NCI-H1092 treated with DMSO at 0.1 percent for 48 hours (cell line): ENCODE measurements around the gene MBNL1.

Experiments
- DNase-seq: peaks from one replicate; lab custom pipeline; 2025; lab: John Stamatoyannopoulos, UW

MBNL1 gene, protein sequence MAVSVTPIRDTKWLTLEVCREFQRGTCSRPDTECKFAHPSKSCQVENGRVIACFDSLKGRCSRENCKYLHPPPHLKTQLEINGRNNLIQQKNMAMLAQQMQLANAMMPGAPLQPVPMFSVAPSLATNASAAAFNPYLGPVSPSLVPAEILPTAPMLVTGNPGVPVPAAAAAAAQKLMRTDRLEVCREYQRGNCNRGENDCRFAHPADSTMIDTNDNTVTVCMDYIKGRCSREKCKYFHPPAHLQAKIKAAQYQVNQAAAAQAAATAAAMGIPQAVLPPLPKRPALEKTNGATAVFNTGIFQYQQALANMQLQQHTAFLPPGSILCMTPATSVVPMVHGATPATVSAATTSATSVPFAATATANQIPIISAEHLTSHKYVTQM

DNA sequence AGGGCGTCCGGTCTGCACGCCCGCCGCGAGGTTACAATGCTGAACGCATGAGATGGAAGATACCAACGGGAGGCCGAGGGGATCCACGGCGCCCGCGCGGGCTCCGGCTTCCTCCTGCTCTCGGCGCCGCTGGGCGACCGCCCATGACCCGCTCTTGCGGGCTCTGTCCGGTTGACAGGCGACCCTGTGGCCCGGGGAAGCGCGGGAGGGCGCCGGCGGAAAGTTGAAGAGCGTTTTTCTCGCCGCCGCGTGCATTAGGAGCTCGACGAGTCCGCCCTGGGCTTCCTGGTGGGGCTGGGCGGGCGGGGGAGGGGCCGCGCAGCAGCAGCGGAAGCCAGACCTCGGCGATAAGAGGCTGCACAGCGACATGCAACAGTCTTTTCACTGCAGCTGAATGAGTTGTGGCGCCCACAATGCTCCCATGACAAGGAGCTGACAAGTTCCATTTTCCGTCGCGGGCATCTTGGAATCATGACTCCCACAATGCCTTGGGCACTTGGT is at the start of gene MBNL1:
TSS of gene MBNL1 (plus strand) at position 375 of the 501 bp plus-strand sequence. CDS start 31,265 bp downstream, outside the sequence.
- DNase-seq: peak; percentile 87

DNA sequence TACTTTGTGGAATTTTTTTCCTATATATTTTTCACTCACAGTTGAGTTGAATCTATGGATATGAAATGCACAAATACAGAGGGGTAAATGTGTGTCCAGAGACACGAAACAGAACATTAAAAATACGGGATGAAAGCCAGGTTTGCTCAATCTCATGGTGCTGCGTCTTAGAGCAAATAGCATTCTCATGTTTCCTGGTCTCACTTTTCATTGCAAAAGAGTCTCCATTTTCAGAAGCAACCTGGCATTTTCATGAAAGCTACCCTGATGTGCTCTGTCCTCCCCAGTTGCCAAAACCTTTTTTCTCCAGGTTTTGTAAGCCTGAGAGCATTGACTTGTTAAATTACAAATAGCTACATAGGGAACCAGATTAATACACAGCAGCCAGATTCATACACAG is 49.5 kb upstream of the MBNL1 start:
- DNase-seq: no peak

DNA sequence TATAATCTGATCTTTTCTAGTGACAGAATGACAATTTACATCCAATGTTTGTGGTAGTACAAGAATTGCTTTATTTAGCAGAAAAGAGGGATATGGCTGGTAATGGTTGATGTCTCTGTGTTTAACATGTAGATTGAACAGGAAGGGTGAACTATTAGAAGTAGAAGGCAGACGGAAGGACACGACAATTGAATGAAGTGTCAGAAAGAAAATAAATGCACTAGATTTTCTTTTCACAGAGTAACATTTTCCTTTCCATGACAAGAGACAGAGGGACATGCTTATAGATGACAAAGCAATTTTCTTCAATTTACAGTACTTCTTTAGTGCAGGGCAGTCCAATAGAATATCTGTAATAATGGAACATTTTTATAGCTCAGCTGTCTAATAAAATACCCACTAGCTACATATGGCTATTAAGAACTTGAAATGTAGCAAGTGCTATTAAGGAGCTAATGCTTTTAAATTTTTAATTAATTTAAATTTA is 48.9 kb upstream of the MBNL1 start:
- DNase-seq: no peak

DNA sequence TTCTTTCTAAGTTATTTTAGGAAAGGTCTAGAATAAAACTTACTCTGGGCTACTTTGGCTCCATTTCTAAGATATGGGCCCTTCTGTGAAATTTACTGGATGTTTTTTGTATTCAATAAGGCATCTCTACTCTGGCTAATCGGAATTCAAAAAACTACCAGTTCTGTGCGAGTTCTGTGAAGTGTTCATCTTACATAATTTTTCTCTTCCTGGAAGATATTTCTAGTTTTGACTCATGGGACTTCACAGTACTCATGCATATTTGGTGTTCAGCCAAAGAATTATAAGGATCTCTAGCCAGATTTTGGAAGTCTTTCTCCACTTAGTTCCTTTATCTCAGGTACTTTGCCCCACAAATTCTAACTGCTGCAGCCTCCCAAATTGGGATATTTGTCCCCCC is 46.4 kb upstream of the MBNL1 start:
- no peak for DNase-seq

DNA sequence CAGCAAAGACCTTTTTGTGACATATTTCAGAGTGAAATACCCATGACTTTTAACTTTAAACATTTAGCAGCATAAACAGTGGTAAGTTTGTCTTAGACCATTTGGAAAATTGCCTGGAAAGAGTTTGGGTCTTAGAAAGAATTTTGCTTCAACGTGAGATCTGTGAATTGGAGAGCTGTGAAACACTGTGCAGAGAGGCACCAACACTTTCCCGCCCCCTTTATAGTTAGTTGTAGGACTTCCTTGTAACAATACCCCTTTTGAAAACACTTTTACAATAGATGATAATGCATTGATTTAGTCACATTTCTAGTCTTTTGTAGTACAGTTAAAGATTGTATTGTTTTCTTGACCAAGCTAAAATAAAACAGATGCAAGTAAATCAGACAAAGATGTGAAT is 43.5 kb upstream of the MBNL1 start:
- DNase-seq: no peak

DNA sequence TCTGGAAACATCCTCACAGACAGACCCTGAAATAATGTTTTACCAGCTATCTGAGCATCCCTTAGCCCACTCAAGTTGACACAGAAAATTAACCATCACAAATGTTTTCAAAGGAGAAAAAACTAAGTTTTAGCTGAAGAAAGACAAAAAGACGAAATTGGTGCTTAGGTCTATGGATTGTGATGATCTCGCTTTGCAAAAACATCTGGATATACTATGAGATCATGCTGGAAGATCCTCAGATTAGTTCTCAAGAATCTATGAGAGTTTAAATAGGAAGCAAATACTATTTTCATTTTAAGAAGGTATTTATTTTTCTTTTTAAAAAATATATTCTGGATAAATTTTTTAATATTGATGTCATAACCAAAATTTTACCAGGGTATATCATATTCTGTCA is 42.6 kb upstream of the MBNL1 start:
- no peak for DNase-seq

DNA sequence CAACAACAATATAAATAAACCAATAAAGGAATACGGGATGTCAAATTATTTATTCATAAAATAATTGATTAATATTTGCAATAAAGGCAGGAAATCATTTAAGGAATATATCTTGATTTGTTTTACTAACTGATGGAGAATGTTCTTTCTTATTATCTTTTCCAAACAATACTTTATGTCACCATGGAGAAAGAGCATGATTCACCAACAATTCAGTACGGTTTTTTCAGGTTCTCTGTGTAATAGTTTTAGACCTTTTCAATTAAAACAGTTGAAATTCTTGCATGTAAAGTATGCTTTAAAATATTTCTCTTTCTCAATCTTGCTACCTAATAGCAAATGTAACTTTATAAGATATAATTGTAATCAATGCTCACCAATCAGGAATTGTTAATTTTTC is 41.7 kb upstream of the MBNL1 start:
- no peak for DNase-seq

DNA sequence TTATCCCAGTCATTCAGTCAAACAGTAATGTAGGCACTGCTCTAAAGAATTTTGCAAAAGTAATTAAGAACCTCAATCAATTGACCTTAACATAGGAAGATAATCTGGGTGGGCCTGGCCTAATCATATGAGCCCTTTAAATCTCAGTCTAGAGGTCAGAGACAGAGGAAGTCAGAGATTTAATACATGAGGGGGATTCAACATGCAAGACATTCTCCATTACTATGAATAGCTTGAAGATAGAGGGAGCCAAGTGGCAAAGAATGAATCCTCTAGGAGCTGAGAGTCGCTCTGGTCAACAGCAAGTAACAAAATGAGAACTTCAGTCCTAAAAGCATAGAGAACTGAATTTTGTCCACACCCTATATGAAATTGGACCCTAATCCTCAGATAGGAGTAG is 39.0 kb upstream of the MBNL1 start:
- DNase-seq: no peak

DNA sequence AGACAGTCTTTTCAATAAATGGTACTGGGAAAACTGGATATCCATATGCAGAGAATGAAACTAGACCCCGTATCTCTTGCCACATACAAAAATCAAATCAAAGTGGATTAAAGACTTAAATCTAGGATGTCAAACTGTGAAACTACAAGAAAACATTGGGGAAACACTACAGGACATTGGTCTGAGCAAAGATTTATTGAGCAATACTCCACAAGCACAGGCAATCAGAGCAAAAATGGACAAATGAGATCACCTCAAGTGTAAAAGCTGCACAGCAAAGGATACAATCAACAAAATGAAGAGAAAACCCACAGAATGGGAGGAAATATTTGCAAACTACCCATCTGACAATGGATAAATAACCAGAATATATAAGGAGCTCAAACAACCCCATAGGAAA is 38.4 kb upstream of the MBNL1 start:
- DNase-seq: no peak

DNA sequence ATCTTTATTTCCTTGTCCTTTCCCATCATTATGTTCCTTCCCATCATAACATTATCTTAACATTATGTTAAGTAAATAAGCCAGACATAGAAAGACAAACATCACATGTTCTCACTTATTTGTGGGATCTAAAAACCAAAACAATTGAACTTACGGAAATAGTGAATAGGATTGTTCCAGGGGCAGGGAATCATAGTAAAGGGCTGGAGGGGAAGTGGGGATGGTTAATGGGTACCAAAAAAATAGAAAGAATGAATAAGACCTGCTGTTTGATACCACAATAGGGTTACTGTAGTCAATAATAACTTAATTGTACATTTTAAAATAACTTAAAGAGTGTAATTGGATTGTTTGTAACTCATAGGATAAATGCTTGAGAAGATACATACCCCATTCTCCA is 36.7 kb upstream of the MBNL1 start:
- no peak for DNase-seq

DNA sequence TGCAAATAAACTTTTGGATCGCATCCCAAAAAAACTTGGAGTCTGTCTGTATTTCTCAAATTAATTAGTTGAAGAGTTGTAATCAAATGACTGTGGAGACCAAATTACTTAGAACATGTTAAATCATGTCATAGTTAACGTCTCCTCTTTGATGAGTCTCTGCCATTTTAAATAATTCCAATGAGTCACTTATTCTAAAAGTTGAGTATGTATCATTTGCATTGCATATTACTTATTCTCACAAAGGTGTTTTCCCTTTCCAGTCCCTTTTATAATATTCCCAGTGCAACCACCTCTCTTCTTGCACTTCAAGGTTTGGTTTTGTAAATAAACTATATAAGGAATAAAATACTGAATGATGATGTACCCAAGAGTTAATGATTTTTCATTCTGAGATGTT is 36.0 kb upstream of the MBNL1 start:
- DNase-seq: no peak

DNA sequence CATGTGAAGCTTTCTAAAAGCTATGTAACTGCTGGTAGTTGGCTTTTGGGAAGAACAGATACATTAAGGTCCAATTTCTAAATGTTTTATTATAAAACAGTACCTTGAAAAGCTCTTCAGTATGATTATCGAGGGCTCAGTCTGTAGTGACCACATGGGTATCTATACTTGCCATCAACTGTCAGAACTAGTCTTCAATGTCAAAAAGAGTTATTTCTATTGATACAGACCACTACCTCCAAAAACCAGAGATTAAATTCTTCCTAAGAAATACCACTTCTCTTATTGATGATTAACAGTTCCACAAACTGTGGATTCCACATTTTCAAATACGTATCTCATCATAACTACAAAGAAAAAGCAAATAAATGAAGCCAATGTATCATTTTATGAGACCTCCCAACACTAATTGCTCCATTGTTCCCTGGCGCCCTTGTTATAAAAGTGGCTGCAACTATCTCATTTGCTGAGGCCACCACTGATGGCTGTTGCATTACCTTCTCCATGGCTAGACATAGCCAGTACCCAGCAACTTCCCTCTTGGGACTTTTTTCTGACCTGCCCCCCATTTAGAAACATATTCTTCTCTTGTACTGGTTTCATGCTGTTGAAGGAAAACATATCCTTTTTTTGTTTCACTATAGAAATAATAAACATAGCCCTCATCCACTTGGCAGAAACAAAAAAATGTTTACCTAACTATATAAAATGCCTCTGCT is 33.9 kb upstream of the MBNL1 start:
- DNase-seq: no peak

DNA sequence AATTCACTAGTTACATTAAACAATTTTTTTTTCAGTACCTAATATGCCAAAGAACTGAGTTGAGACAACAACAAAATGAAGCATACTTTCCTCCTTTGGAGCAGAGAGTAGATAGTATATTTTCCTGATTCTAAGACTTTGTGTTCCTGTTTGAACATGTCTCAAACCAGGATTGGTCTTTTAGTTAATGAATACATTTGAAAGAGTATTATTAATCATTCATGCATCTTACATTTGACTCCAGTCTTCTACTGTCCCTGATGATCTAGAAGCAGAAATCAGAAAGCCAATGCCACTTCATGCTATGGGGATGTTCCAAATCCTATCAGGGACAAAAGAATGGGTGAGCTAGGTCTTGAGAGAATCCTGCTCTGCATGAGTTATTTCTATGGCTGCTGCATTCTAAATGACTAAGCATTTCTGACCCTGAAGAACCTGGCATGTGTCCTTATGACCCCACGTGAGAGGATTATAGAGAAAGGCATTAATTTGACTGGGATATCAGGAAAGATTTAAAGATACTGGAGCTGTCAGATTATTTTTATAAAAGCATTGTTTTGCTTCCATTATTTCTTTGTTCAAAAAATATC is 32.9 kb upstream of the MBNL1 start:
- no peak for DNase-seq

DNA sequence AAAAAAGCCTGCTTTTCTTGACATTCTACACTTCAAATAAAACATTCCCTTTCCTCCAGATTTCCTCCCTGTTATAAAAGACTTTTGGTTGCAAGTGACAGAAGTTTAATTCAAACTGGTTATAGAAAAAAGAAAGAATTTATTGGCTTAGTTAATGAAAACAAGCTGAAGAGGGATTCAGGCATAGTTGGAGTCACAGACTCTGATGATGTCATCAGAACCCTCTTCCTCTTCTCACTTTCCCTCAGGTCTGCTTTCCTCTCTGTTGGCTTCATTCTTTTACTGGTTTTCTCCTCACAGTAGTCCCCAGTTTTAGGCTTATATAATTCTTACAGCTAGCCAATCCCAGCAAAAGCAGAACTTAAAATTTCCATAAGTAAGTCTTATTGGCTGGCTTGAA is 32.0 kb upstream of the MBNL1 start:
- no peak for DNase-seq

DNA sequence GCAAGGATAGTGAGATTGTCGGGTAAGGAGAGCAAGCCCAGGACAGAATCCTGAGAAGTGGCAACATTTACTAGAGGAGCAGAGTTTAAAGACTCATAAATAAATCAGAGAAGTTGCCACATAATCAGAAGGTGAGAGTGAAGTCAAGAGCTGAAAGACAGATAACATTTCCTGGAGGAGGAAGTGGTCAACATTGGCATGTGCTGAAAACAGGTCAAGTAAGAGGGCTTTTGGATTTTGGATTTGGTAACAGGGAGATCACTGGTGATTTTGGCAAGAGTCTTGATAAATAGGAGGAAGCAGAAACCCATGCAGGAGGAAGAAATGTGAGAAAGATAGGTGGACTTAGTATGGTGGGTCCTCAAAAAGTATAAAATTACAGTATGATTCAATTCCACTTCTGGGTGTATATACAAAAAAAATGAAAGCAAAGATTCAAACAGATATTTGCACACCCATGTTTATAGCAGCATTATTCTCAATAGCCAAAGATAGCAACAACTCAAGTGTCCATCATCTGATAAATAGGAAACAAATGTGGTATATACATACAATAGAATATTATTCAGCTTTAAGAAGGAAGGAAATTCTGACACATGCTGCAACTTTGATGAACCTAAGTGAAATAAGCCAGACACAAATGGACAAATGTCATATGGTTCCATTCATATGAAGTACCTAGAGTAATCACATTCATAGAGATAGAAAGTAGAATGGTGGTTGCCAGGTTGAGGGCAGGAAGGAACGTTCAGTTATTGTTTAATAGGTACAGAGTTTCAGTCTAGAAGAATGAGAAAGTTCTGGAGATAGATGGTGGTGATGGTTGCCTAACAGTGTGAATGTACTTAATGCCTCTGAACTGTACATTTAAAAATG is 27.3 kb upstream of the MBNL1 start:
- no peak for DNase-seq

DNA sequence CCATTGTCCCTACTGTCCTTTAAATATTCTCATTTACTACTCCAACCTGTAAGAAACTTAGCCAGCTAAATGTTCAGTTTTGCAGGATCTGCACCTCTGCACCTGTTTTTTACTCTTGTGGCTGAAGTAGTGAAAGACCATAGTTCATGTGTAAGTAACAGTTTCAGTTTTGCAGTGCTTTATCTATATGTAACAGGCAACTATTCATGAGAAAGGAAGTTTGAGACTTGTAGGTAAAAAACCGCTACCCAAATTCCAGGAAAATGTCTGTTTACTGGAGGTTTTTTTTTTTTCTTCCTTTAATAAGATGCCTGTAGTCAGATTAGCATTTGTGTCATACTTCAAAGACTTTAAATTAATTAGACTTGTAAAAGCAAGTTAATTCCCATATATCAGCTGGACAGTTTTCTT is 25.4 kb upstream of the MBNL1 start:
- no peak for DNase-seq

DNA sequence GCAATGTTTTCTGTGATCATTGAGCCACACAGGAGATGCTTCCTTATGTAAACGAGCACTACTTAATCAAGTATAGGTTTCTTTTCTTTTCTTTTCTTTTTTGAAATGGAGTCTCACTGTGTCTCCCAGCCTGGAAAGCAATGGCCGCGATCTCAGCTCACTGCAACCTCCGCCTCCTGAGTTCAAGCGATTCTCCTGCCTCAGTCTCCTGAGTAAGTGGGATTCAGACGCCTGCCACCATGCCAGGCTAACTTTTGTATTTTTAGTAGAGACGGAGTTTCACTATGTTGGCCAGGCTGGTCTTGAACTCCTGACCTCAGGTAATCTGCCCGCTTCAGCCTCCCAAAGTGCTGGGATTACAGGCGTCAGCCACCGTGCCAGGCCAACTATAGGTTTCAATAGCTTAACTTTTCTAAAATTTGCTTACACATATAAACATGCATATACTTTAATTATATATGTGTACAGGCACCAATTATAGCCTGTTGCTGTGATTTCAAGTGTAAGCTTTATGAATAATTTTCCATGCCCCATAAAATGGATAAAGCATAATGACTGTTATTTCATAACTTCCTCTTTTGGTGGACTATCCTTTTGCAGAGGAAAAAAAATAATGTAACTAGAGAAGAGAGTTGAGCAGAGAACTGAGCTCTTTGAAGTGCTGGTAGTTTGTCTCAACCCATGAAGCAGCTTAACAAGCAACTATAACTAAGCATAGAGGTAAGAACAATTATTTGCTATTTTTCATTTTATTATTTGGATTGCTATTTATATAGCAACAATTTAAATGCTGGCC is 24.8 kb upstream of the MBNL1 start:
- DNase-seq: no peak

DNA sequence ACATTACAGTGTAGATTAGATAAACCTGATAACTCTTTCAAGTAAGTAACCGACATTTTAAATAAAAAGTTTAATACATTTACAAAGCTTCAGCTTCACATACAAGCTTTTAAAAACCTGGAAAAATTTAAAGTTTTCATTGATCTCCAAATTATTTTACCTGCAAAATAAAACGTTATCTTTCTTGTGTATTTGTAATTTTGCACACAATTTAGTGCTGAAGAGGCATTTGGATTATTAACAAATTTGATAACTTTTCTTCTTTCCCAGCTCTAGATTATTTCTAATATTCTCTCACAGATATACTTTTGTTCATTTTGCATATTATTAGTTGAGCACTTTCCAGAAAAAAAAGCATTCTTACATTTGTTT is 24.2 kb upstream of the MBNL1 start:
- no peak for DNase-seq

DNA sequence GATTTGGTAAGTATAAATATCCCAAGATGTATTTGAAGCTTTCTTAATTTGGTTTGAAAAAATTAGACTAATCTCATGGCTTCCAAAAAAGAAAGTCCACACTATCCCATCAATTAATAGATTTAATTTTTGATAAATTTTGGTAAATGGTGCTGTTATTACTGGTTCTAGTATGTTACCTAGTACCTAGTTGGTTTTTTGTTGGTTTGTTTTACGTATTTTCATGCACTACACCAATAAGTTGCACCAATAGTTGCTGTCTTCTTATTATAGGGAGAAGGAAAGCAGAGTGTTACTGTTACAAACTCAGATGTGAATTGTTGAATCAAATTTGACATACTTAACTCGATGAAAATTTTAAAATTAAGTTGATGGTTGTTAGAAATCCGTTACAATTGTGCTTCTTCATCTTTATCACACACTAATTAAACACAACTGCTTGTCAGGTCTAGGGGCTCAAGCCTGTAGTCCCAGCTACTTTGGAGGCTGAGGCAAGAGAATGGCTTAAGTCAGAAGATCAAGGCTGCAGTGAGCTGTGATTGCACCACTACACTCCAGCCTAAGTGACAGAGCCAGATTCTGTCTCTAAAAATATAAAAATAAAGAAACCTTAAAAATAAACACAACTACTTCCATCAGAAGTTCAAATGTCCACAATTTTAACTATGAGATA is 23.1 kb upstream of the MBNL1 start:
- DNase-seq: no peak

DNA sequence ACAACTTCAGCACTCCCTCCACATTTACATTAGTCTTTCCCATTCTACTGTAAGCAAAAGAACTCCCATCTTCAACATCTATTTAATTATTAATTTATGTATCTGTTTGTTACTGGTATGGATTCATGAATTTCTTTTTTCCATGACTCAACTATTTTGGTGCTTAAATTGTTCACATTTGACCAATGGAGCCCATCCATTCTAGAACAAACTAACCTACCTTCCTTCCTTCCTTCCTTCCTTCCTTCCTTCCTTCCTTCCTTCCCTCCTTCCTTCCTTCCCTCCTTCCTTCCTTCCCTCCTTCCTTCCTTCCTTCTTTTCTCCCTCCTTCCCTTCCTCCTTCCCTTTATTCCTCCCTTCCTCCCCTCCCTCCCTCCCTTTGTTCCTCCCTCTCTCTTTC is 16.8 kb upstream of the MBNL1 start:
- DNase-seq: no peak

DNA sequence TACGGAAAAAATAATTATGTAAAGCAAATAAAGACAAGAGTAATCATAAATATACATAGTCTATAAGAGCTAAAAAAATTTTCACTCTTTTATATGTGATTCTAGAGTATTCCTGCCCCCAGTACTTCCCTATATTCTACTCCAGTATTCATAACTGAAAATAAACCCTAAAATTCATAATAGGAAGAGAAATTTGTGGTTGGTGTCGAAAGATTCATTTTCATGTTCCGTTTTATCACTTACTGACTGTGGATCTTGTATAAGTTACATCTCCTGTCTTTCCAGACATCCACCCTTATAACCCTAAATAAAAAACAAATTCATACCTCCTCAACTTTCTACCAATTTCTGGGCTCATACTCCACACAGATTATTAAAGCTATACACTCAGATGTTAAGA is 16.0 kb upstream of the MBNL1 start:
- DNase-seq: no peak
